Measurements from ENCODE around the gene DZIP1L.

DZIP1L gene

GRCh38 chr3:138046955-138047354 is 68.5 kb downstream of the DZIP1L start:
- DNase-seq = no peak
- no peaks in the 10 kb centered on the region for H3K9me3 ChIP-seq (ENCODE audit: severe bottlenecking)
- TF ChIP-seq CTCF (IDR thresholded peaks at IDR 0.05; ENCODE audit: low read depth, low read length) = no peak
- H3K36me3 ChIP-seq = peaks cover 23% of the 10 kb centered on the region
- no peak overlapping the region for H3K27ac ChIP-seq
- no peak overlapping the region for H3K4me3 ChIP-seq (ENCODE audit: low read depth, low read length)
- no peaks in the 10 kb centered on the region for H3K27me3 ChIP-seq (ENCODE audit: insufficient read depth, low read depth, severe bottlenecking)

DNA sequence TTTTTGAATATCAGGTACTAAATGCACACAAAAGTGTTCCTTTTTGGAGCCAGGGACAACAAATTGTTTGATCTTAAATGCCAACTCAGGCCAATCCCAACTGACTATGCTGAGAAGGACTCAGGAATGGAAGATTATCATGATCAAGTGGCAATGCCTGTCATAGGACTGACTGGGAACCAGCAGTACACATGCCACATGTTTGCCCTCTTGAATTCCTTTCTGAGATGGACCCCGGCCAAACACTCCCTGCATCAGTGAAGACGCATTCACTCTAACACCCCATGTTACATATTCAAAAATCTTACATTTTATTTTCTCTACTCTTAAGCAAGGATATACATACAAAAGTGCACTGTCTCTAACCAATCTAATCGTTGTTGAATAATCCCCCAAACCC is 69.3 kb downstream of the DZIP1L start:
- H3K27me3 ChIP-seq (ENCODE audit: insufficient read depth, low read depth, severe bottlenecking) = no peaks in the 10 kb centered on the region
- H3K9me3 ChIP-seq (ENCODE audit: severe bottlenecking) = no peaks in the 10 kb centered on the region
- DNase-seq = no peak
- TF ChIP-seq CTCF (IDR thresholded peaks at IDR 0.05; ENCODE audit: low read depth, low read length) = no peak
- no peak overlapping the region for H3K27ac ChIP-seq
- H3K36me3 ChIP-seq = peaks cover 23% of the 10 kb centered on the region
- no peak overlapping the region for H3K4me3 ChIP-seq (ENCODE audit: low read depth, low read length)

DNA sequence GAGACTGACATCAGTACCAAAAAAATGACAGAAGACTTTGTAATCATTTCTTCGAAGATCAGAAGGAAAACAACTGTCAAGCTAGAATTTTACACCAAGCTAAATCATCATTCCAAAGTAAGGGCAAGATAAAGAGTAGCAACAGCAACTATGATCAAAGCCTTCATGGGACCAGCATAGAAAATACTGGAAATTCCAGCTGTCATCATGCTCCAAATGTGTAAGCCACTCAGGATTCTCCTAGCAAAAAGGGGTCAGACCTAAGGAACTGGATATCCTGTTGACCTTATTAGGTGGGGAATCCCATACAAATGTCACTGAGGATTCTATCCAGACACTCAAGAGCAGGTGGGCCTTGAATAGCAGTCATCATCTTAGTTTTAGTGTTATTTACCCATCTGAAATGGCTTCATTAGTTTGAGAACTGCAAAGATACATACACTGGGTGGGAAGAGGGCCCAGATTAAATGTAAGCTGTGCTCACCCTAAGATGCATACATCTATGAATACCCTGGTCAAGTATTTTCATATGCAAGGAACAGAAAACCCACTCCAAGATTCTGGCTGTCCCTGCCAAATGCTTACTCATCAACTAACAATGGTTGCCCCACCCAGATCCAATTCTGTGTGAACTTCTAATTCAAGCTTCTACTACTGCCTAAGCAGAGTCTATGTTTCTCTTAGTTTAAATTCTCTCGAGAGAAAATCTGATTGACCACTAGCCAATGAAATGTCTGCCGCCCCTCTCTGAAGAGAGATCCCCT is 72.0 kb downstream of the DZIP1L start:
- Histone ChIP-seq H3K27me3 (ENCODE audit: insufficient read depth, low read depth, severe bottlenecking) (no peaks in the 10 kb centered on the region), H3K4me3 (ENCODE audit: low read depth, low read length) (no peak overlapping the region), H3K27ac (no peak overlapping the region), H3K36me3 (peaks cover 13% of the 10 kb centered on the region), H3K9me3 (ENCODE audit: severe bottlenecking) (no peaks in the 10 kb centered on the region)
- no peak for DNase-seq
- no peak for TF ChIP-seq CTCF (IDR thresholded peaks at IDR 0.05; ENCODE audit: low read depth, low read length)

GRCh38 chr3:138042043-138042442 is 73.4 kb downstream of the DZIP1L start:
- H3K36me3 ChIP-seq = peaks cover 5% of the 10 kb centered on the region; the same call in 1 of the 2 replicates
- no peak for TF ChIP-seq CTCF (IDR thresholded peaks at IDR 0.05; ENCODE audit: low read depth, low read length)
- DNase-seq = no peak
- no peak overlapping the region for H3K27ac ChIP-seq
- no peaks in the 10 kb centered on the region for H3K9me3 ChIP-seq (ENCODE audit: severe bottlenecking)
- no peak overlapping the region for H3K4me3 ChIP-seq (ENCODE audit: low read depth, low read length)
- no peaks in the 10 kb centered on the region for H3K27me3 ChIP-seq (ENCODE audit: insufficient read depth, low read depth, severe bottlenecking)

DNA sequence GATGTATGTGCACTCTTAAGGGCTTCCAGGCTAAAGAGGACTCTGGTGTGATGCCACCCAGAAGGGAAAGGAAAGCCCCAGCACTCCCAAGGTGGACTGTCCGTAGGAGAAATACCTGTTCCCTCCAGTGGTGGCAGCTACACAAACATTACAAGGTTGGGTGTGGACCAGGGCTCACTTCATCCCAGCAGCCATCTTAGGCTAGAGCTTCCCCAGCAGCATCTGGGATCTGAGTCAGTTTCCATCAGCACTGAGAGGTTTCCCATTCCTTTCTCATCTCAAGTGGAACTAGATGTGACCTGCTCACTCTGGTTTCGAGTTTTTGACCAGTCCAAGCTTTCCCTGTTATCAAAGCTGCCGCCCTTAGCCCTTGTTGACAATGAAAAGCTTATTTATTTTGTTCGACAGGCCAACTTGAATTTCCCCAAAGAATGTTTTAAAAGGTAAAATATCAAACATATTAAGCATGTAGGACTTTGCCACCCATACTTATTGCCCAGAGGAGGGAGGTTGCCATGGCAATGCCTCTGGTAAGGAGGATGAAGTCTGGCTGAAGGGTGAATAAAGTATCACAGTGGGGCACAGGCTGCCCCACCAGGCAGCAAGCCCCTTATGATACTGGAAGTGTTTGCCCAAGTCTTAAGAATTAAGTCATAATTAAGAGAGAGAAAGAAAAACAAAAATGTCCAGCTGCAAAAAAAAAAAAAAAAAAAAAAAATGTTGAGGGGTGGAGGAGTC is 76.5 kb downstream of the DZIP1L start:
- H3K4me3 ChIP-seq (ENCODE audit: low read depth, low read length) = no peak overlapping the region
- TF ChIP-seq CTCF (IDR thresholded peaks at IDR 0.05; ENCODE audit: low read depth, low read length) = no peak
- DNase-seq = no peak

More for the DNA sequence above, 76.5 kb downstream of the DZIP1L start:
- Histone ChIP-seq H3K9me3 (ENCODE audit: severe bottlenecking) (no peaks in the 10 kb centered on the region), H3K27ac (no peak overlapping the region), H3K27me3 (ENCODE audit: insufficient read depth, low read depth, severe bottlenecking) (no peaks in the 10 kb centered on the region), H3K36me3 (peaks cover 7% of the 10 kb centered on the region; the same call in 1 of the 2 replicates)
